Measurements from ENCODE around the gene LTA4H.

Gene LTA4H

DNA sequence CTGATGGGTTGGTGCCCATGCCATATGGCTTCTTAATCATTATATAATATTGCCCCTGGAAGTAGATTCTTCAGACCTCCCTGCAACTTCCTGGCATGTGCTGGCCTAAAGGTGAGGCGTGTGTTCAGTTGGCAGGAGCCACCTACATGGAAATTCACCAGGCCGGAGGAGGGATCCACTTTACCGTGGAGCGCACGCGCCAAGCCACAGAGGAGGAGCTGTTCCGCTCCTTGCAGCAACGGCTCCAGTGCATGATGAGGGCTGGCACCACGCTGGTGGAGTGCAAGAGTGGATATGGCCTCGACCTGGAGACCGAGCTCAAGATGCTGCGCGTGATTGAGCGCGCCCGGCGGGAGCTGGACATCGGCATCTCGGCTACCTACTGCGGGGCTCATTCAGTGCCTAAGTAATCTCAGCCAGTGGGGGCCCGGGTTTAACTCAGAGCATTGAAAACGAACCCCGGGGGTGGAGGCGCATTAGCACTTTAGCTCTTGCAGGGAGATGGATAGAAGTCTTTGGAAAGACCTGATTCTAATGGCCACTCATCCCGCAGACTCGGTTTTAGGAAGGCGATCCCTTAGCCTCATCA, 78.7 kb downstream of the LTA4H start:
- DNase-seq (ENCODE audit: low spot score): no peak

DNA sequence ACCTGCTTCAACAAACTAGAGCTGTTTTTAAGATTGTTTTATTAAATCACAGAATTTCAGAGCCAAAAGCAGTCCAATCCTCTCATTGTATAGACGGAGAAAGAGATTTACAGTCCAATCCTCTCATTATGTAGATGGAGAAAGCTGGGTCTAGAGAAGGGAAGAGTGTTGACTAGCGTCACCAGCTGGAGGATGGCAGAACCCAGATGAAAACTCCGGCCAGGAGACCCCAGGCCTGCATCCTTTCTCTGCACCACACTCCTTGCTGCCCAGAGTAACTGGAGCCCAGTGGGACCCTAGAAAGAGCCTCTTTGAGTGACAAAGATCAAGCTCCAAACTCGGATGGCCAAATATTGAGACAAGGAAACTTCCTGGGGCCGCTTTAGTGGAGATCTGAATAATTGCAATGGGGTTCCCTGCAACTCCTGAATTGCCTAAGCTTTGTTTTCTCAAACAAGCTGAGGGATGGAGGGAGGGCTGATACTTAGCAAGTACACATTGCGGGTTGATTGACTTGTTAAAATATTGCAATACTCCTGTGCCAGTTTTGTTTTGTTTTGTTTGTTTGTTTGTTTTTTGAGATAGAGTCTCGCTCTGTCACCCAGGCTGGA, 79.7 kb downstream of the LTA4H start:
- no peak for DNase-seq (ENCODE audit: low spot score)

DNA sequence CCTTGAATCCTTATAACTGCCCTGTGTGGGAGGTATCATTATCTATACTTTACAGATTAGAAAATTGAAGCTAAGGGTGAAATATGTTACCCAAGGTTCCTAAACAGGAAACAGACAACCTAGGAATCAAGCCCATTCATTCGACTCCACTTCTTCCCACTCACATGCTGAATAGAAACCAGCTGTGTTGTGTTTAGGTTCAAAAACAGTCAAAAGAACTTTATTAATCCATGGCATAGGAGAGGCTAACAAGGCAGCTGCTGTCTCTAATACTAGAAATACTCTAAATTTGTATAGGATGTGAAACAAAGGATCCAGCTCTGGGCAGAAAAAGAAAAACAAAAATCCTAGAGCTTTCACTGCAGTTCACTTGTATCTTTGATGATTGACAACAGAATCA, 82.4 kb downstream of the LTA4H start:
- DNase-seq (ENCODE audit: low spot score): no peak

DNA sequence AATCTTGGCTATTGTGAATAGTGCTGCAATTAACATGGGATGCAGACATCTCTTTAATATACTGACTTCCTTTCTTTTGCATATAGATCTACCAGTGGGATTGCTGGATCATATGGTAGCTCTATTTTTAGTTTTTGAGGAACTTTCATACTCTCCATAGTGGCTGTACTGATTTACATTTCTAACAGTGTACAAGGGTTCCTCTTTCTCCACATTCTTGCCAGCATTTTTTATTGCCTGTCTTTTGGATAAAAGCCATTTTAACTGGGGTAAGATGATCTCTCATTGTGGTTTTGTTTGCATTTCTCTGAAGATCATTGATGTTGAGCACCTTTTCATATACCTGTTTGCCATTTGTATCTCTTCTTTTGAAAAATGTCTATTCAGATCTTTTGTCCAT, 83.9 kb downstream of the LTA4H start:
- DNase-seq (ENCODE audit: low spot score): no peak
